ENCODE measurements around the gene RXRA. TPM values are rescaled to one million over a fixed set of nuclear protein-coding genes. Genes with fewer than 3 reads are reported as not detected.

The RXRA gene
- total RNA-seq, 1 experiment from 2014 or later, result 29.9 TPM

DNA sequence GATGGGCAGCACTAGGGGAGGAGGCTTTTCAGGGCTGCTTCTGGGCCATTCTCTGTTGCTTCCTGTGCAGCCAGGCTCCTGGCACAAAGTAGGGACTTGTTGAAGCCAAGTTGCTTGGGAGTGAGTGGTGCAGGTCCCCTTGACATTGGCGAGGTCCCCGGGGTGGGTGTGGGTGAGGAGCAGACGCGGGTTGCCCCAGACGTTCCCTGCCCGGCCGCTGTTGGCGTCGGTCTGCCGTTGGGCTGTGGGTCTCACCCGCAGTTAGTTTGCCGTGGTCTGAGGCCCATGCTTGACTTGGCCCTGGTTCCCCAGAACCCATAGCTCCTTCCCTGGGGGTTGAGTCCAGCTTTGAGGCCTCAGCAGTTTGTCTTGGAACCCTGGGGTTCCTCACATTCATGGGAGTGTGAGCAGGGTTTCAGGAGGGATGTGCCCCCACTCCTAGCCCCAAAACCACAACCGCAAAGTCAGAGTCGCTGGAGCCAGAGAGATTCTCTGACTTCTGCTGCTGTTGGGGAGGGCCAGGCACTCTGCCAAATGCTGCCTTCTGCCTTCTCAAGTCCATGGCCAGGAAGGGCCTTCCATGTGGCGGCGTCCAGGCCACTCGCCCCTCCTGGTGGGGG is 77.5 kb downstream of the RXRA start:
- Histone ChIP-seq H2BK5ac (ENCODE audit: insufficient read length, low read length) (no peak overlapping the region), H2BK15ac (ENCODE audit: low read depth, low read length) (no peak overlapping the region), H2AFZ (ENCODE audit: low read length) (no peak overlapping the region), H3K4ac (ENCODE audit: low read depth, low read length) (no peak overlapping the region), H4K5ac (ENCODE audit: insufficient read length, low read depth, low read length) (no peak overlapping the region), H3T11ph (ENCODE audit: low read length) (no peak overlapping the region), H3K23me2 (ENCODE audit: insufficient read length, low read depth, low read length, poor library complexity, severe bottlenecking) (no peaks in the 10 kb centered on the region), H4K91ac (ENCODE audit: insufficient read length, low read depth, low read length) (no peak overlapping the region), H4K8ac (replicated peaks; ENCODE audit: insufficient read length, low read depth, low read length) (no peak overlapping the region), H3K4me1 (ENCODE audit: insufficient read depth, low read length) (no peaks in the 10 kb centered on the region), H2BK12ac (ENCODE audit: insufficient read length, low read depth, low read length) (no peak overlapping the region), H3K9ac (ENCODE audit: extremely low read depth, insufficient read length, low read length) (no peak overlapping the region), H3K18ac (ENCODE audit: insufficient read length, low read depth, low read length) (no peak overlapping the region), H2BK120ac (ENCODE audit: low read depth, low read length, poor library complexity, severe bottlenecking) (no peak overlapping the region), H3K4me2 (ENCODE audit: insufficient read depth, insufficient read length, low read length) (no peak overlapping the region), H3K79me2 (ENCODE audit: insufficient read depth, low read length) (no peaks in the 10 kb centered on the region), H3K56ac (ENCODE audit: insufficient read length, low read depth, low read length) (no peak overlapping the region), H3K9me3 (ENCODE audit: control insufficient read depth, low read depth, low read length) (no peaks in the 10 kb centered on the region), H2BK20ac (ENCODE audit: low read depth, low read length, poor library complexity, severe bottlenecking) (no peak overlapping the region), H3K27me3 (ENCODE audit: insufficient read depth, low read length) (no peaks in the 10 kb centered on the region), H4K20me1 (ENCODE audit: control insufficient read depth, insufficient read depth, insufficient read length) (no peaks in the 10 kb centered on the region), H3K14ac (ENCODE audit: insufficient read depth, low read length) (no peak overlapping the region), H2AK5ac (ENCODE audit: insufficient read length, low read length) (no peak overlapping the region), H3K23ac (ENCODE audit: insufficient read length, low read depth, low read length) (no peak overlapping the region), H3K27ac (ENCODE audit: insufficient read length, low read depth, low read length) (no peak overlapping the region), H3K79me1 (ENCODE audit: insufficient read depth, low read depth, low read length, poor library complexity, severe bottlenecking) (peaks cover 3% of the 10 kb centered on the region)
- no peak overlapping the region for H3K4me3 Mint-ChIP-seq
- H3K36me3 Mint-ChIP-seq (ENCODE audit: insufficient read depth in 1 of 3, low read depth in 3 of 3), result peaks cover 0 to 7% (median 6%) of the 10 kb centered on the region in 3 experiments; a peak in 6 of 7 replicates
- no peaks in the 10 kb centered on the region for H3K27me3 Mint-ChIP-seq (ENCODE audit: low read depth)
- no CpG with 5 or more reads among the region's 17 CpGs for WGBS (ENCODE audit: extremely low coverage, insufficient read length, low lambda C conversion rate)
- TF ChIP-seq, protein P1, sequence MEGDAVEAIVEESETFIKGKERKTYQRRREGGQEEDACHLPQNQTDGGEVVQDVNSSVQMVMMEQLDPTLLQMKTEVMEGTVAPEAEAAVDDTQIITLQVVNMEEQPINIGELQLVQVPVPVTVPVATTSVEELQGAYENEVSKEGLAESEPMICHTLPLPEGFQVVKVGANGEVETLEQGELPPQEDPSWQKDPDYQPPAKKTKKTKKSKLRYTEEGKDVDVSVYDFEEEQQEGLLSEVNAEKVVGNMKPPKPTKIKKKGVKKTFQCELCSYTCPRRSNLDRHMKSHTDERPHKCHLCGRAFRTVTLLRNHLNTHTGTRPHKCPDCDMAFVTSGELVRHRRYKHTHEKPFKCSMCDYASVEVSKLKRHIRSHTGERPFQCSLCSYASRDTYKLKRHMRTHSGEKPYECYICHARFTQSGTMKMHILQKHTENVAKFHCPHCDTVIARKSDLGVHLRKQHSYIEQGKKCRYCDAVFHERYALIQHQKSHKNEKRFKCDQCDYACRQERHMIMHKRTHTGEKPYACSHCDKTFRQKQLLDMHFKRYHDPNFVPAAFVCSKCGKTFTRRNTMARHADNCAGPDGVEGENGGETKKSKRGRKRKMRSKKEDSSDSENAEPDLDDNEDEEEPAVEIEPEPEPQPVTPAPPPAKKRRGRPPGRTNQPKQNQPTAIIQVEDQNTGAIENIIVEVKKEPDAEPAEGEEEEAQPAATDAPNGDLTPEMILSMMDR (conservative IDR thresholded peaks at IDR 0.05), result no peak
- peaks cover 5 to 14% of the 10 kb centered on the region in 2 experiments for H3K4me1 Mint-ChIP-seq
- DNase-seq, result no peak
- peak overlapping the region; percentile 31 to 82 (median 70); a peak in 2 of 7 replicates for H3K27ac Mint-ChIP-seq
- peaks cover 4 to 6% of the 10 kb centered on the region in 2 experiments; a peak in 3 of 5 replicates for H3K9me3 Mint-ChIP-seq
